ENCODE results near the gene VAV3.

DNA sequence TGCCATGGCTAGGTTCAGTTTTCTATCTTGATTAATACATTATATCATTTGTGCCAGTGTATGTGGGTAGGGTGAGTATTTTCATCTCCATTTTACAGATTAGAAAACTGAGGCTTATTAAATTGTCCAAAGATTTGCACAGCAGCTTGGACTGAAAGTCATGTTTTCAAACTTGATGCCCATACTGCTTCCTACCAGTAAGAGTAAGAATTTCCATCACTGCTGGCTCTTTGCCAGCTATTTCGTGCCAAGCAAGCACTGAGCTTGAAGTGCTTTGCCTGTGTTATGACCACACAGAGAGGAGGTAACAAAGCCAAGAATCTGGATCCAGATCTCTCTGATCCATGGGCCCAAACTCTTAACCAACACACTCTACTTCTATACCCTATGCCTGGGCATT lies 295.0 kb downstream of the VAV3 start:
- TF ChIP-seq, protein P1, sequence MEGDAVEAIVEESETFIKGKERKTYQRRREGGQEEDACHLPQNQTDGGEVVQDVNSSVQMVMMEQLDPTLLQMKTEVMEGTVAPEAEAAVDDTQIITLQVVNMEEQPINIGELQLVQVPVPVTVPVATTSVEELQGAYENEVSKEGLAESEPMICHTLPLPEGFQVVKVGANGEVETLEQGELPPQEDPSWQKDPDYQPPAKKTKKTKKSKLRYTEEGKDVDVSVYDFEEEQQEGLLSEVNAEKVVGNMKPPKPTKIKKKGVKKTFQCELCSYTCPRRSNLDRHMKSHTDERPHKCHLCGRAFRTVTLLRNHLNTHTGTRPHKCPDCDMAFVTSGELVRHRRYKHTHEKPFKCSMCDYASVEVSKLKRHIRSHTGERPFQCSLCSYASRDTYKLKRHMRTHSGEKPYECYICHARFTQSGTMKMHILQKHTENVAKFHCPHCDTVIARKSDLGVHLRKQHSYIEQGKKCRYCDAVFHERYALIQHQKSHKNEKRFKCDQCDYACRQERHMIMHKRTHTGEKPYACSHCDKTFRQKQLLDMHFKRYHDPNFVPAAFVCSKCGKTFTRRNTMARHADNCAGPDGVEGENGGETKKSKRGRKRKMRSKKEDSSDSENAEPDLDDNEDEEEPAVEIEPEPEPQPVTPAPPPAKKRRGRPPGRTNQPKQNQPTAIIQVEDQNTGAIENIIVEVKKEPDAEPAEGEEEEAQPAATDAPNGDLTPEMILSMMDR (IDR thresholded peaks at IDR 0.05): no peak
- no peak for TF ChIP-seq POLR2A (IDR thresholded peaks at IDR 0.05)
